HepG2 (cell line): ENCODE data around the gene SPATA25.

Source experiments
- ARNTL ChIP-seq: sonication (generic); formaldehyde crosslinking; IDR thresholded peaks from 2 replicates; pipeline ENCODE4 v1.4.0; 2020; ENCODE audit warnings: mild to moderate bottlenecking, missing genetic modification reagents
- ASH2L ChIP-seq: fragments of 300-600, 200-600 bp; sonication (generic); IDR thresholded peaks from 2 replicates; pipeline ENCODE4 v1.7.0; 2017; ENCODE audit warnings: low read depth, mild to moderate bottlenecking, moderate library complexity, mixed read lengths, low read length; ENCODE audit not compliant: insufficient read length
- BCL3 ChIP-seq: sonication (generic); formaldehyde crosslinking; IDR thresholded peaks from 2 replicates; pipeline ENCODE4 v1.5.1; 2020; ENCODE audit warnings: mild to moderate bottlenecking, missing genetic modification reagents, moderate library complexity
- BHLHE40 ChIP-seq: IDR thresholded peaks from 2 replicates; pipeline ENCODE4 v1.6.1; 2011; ENCODE audit warnings: low read length, improper control_type of control experiment
- DPF2 ChIP-seq: sonication (generic); formaldehyde crosslinking; IDR thresholded peaks from 2 replicates; pipeline ENCODE4 v1.4.0; 2020; ENCODE audit warnings: mild to moderate bottlenecking, low read depth, missing genetic modification reagents, borderline replicate concordance
- EZH2 ChIP-seq: conservative IDR thresholded peaks from 2 replicates; pipeline ENCODE4 v1.6.1; 2012; ENCODE audit warnings: mild to moderate bottlenecking, low read depth, low read length, moderate library complexity
- FOXA1 ChIP-seq, 2 experiments: fragments of 450-650 bp in 1 of 2; sonication (generic) in 1 of 2; formaldehyde crosslinking in 1 of 2; IDR thresholded peaks; 2 replicates each; pipeline versions ENCODE4 v1.4.0 to v1.6.1; 2016 to 2020; ENCODE audit warnings: missing genetic modification reagents in 1 of 2
- NCOA2 ChIP-seq: sonication (generic); formaldehyde crosslinking; IDR thresholded peaks from 2 replicates; pipeline ENCODE4 v1.8.0; 2022; ENCODE audit warnings: inconsistent platforms
- POLR2AphosphoS5 ChIP-seq: IDR thresholded peaks from 2 replicates; pipeline ENCODE4 v1.6.1; 2012; ENCODE audit warnings: low read depth, low read length
- TCF12 ChIP-seq, 2 experiments: fragments of 450-650 bp in 1 of 2; sonication (generic) in 1 of 2; formaldehyde crosslinking in 1 of 2; IDR thresholded peaks; 2 replicates each; pipeline versions ENCODE4 v1.6.1 to v1.8.0; 2017 to 2022; ENCODE audit warnings: antibody characterized with exemption in 1 of 2, mild to moderate bottlenecking in 1 of 2, missing genetic modification reagents in 1 of 2, moderate library complexity in 1 of 2
- ZNF180 ChIP-seq: sonication (generic); formaldehyde crosslinking; IDR thresholded peaks from 2 replicates; pipeline ENCODE4 v1.4.0; 2020; ENCODE audit warnings: low read depth, missing genetic modification reagents, borderline replicate concordance
- TF ChIP-seq, protein P1 (sequence below): sonication (generic); formaldehyde crosslinking; IDR thresholded peaks from 2 replicates; pipeline ENCODE4 v1.5.0; 2020; ENCODE audit warnings: mild to moderate bottlenecking, missing genetic modification reagents, moderate library complexity
- TF ChIP-seq, protein P2 (sequence below), 2 experiments: IDR thresholded peaks; 2 replicates each; pipeline ENCODE4 v1.6.1; 2011 to 2012; ENCODE audit warnings: low read length in 2 of 2, borderline replicate concordance in 1 of 2, low read depth in 1 of 2, mild to moderate bottlenecking in 1 of 2, moderate library complexity in 1 of 2

DNA sequence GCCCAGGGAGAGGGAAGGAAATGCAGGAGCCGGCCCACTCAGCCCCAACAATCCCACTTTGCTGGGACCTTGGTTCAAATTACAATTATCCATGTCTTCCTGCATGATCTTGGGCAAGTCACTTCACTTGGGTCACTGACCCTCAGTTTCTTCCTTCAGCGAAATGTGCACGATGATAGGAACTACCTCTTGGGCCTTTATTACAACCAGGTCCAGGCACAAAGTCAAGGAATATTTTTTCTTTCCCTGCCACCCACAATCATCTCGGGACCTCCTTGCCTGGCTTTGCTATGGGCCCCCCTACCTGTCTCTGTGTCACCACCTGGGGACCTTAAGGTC is 24.9 kb upstream of the SPATA25 start:
- TF ChIP-seq ARNTL, result no peak
- no peak for TF ChIP-seq DPF2 (CRISPR knock-in tag)
- no peak for TF ChIP-seq EZH2
- TF ChIP-seq, protein P1, sequence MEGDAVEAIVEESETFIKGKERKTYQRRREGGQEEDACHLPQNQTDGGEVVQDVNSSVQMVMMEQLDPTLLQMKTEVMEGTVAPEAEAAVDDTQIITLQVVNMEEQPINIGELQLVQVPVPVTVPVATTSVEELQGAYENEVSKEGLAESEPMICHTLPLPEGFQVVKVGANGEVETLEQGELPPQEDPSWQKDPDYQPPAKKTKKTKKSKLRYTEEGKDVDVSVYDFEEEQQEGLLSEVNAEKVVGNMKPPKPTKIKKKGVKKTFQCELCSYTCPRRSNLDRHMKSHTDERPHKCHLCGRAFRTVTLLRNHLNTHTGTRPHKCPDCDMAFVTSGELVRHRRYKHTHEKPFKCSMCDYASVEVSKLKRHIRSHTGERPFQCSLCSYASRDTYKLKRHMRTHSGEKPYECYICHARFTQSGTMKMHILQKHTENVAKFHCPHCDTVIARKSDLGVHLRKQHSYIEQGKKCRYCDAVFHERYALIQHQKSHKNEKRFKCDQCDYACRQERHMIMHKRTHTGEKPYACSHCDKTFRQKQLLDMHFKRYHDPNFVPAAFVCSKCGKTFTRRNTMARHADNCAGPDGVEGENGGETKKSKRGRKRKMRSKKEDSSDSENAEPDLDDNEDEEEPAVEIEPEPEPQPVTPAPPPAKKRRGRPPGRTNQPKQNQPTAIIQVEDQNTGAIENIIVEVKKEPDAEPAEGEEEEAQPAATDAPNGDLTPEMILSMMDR (CRISPR knock-in tag), result no peak
- TF ChIP-seq BCL3 (CRISPR knock-in tag), result no peak
- no peak for TF ChIP-seq ZNF180 (CRISPR knock-in tag)
- no peak for TF ChIP-seq TCF12 (IDR thresholded peaks at IDR 0.05)
- no peak for TF ChIP-seq TCF12 (CRISPR knock-in tag; IDR thresholded peaks at IDR 0.05)
- TF ChIP-seq NCOA2, result no peak
- TF ChIP-seq, protein P2, sequence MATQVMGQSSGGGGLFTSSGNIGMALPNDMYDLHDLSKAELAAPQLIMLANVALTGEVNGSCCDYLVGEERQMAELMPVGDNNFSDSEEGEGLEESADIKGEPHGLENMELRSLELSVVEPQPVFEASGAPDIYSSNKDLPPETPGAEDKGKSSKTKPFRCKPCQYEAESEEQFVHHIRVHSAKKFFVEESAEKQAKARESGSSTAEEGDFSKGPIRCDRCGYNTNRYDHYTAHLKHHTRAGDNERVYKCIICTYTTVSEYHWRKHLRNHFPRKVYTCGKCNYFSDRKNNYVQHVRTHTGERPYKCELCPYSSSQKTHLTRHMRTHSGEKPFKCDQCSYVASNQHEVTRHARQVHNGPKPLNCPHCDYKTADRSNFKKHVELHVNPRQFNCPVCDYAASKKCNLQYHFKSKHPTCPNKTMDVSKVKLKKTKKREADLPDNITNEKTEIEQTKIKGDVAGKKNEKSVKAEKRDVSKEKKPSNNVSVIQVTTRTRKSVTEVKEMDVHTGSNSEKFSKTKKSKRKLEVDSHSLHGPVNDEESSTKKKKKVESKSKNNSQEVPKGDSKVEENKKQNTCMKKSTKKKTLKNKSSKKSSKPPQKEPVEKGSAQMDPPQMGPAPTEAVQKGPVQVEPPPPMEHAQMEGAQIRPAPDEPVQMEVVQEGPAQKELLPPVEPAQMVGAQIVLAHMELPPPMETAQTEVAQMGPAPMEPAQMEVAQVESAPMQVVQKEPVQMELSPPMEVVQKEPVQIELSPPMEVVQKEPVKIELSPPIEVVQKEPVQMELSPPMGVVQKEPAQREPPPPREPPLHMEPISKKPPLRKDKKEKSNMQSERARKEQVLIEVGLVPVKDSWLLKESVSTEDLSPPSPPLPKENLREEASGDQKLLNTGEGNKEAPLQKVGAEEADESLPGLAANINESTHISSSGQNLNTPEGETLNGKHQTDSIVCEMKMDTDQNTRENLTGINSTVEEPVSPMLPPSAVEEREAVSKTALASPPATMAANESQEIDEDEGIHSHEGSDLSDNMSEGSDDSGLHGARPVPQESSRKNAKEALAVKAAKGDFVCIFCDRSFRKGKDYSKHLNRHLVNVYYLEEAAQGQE (IDR thresholded peaks at IDR 0.05; ENCODE audit: borderline replicate concordance in 1 of 2, low read depth in 1 of 2, low read length in 2 of 2), result no peak
- no peak for TF ChIP-seq FOXA1 (IDR thresholded peaks at IDR 0.05)
- TF ChIP-seq FOXA1 (CRISPR knock-in tag; IDR thresholded peaks at IDR 0.05), result no peak
- no peak for TF ChIP-seq ASH2L
- TF ChIP-seq BHLHE40, result no peak
- no peak for TF ChIP-seq POLR2AphosphoS5
